GM12891 (cell line): ENCODE measurements around the gene KIR3DL3.
"Not testable (repeated sequence)": the region's sequence is repeated elsewhere in the genome, so short reads cannot be mapped to it uniquely, and the experiment has no call there.

ENCODE experiments used
- POLR2A ChIP-seq: IDR thresholded peaks from 2 replicates; pipeline ENCODE4 v1.6.1; 2011; ENCODE audit warnings: low read depth, low read length, control low read depth
- POU2F2 ChIP-seq: IDR thresholded peaks from 2 replicates; pipeline ENCODE4 v1.6.1; 2011; ENCODE audit warnings: low read depth, mild to moderate bottlenecking, control low read depth, low read length, moderate library complexity
- TAF1 ChIP-seq: IDR thresholded peaks from 2 replicates; pipeline ENCODE4 v1.6.1; 2011; ENCODE audit warnings: low read depth, low read length, control low read depth

DNA sequence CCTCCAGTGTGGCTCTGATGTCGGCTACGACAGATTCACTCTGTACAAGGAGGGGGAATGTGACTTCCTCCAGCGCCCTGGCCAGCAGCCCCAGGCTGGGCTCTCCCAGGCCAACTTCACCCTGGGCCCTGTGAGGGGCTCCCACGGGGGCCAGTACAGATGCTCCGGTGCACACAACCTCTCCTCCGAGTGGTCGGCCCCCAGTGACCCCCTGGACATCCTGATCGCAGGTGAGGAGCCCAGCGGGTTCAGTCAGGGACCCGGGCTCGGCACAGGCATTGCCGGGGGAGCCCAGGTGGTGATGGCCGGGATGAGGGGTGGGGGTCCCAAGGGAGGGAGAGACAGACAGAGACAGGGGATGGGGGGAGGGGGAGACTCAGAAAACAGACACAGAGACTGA is 26.5 kb upstream of the KIR3DL3 start:
- TF ChIP-seq TAF1, POLR2A, POU2F2: not testable (repeated sequence)
